NCI-H2227 treated with DMSO at 0.1 percent for 48 hours (cell line): ENCODE measurements around the gene TTC28.

ENCODE experiments used
- DNase-seq: peaks from one replicate; lab custom pipeline; 2025; lab: John Stamatoyannopoulos, UW

Gene TTC28

GRCh38 chr22:27986937-27987336, 692.7 kb downstream of the TTC28 start:
- no peak for DNase-seq

DNA sequence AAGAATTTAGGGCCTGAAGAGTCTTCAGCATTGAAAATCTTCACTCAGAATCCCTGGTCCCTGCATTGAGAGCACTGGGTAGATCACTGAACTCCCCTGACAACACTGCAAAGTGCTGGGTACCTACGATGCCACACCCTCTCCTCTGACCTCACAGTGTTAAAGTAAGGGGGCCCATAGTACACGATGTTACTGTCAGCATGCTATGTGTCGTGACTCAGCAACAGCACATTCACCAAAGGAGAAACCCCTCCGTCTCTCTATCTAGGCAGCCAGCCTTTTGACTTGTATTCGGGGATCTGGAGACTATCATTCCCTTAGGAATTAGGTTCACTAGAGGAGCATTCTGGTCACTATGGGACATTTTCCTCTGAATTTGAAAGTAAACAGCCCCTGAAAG, 693.2 kb downstream of the TTC28 start:
- DNase-seq = no peak

GRCh38 chr22:27985323-27986275, 694.0 kb downstream of the TTC28 start:
- no peak for DNase-seq

DNA sequence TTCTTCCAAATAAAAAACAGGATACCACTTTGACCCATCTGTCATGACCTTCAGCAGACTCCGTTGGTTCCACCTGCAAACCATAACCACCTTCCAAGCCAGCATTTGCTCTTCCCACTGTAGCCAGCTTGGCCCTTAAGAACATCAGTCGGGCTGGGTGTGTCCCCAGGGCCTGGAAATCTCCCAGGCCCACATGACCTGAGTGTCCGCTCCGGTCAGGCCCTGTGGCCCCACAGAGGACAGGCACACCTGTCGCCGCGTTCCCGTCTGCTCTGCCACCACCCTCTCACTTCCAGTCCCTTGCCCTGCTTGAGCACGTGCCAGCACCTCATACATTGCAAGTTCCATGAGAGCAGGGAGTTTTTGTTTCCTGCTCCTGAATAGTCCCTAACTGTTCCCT, 694.9 kb downstream of the TTC28 start:
- DNase-seq = no peak

DNA sequence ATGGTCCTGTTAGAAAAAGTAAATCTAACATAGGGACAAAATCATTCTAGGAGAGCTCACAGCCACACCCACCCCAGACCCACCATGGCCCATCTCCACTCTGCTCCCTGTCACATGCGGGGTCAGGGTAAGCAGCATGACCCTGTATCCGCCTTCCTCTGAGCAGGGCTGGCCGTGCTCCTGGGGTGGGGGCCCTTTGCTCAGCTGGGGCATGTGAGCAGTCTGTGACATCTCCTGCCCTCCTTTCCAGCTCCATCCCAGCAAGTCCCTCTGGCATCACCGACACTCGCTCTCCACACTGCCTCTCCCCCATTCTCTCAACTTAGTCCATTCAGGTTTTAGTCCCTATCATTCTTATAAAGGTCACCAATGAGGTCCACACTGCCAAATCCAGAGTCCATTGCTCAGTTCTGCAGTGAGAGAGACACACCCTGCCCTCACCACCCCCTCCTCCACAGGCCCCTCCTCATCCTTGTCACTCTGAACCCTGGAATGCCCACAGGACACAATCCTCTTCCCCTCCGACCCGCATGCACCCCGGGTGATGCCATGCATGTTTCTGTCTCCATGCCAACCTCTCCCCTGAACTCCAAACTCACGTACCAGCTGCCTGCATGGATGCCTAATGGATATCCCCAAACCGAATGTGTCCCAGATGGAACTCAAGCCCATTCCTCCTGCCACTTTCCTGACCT, 695.5 kb downstream of the TTC28 start:
- DNase-seq = no peak

DNA sequence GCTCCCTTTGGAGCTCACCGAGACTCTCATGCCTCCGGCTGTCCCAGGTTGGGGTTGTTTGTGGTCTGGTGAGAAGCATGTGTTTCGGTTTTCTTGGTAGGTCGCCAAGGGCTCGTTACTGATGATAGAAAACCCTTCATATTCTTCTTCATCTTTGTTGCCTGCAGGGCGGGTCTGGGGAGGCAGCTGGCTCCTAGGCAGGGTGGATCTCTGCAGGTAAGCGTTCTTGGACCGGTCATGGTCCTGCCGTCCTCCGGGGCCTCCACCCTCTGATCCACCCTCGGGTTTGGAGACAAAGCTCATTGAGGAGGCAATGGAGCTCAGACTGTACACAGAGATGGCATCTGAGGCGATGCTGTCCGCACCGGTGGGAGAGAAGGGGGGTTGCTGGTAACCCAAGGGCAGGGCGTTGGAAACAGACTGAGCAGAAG, 696.3 kb downstream of the TTC28 start:
- DNase-seq = no peak

DNA sequence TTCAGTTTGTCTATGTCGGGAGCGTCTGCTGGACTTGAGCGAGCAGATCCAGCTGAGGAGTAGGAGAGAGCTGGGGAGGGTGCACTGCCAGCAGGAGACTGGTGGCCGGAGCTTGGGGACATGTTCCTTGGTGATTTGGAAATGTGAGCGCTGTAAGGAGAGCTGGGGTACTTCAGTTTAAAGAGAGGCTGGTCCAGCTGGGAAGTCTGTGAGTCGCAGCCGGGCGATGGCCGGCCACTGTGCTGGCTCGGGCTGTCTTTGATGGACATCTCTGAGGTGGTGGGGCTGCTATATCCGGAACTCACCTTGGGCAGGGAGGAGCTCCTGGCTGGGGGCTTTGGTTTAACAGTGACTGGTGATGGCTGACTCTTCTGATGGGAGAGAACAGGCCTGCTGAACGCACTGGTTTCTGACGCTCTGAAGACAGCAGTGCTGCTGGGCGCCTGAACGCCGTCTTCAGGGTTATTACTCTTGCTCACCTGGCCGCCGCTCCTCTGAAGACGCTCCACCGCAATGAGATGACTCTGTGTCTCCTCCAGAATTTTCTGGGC, 696.9 kb downstream of the TTC28 start:
- DNase-seq = no peak

DNA sequence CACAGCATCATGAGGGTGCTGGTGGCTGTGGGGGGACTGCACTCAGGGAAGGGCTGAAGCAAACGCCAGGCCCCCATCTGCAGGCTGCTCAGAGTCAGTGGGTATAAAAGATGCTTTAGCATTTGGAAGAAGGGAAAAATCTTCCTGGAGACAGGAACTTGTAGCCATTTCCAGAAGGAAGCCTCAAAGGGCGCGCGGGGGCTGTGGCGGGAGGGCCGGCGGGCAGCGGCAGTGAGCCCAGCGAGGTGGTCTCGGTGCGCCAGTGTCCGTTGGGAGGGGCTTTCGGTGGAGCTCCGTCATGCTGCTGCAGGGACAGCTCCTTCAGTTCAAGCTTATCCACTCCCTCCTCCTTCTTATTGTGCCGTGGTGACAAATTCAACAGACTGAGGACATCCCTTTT, 697.5 kb downstream of the TTC28 start:
- DNase-seq = no peak

- no peak for DNase-seq
These were observed 699.1 kb downstream of the TTC28 start for GRCh38 chr22:27980424-27981148.

- DNase-seq = no peak
These were observed 700.8 kb downstream of the TTC28 start for GRCh38 chr22:27978802-27979201.

DNA sequence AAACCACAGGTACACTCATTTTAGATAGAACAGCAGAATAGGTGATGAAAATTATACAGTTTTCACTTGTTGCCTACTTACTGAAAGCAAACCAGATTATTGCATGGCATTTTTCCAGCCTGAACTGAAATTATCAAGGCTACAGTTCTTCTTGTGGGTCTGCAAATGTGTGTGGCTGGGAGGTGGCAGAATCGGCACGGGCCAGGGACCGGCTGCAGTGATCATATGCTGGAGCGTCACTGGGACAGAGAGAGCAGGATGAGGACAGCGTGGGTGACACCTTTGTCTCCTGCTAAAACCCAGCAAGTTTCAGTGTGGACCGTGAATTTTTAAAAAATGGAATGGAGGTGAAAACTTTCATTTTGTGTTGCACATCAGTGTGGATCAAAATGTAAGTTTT, 701.3 kb downstream of the TTC28 start:
- no peak for DNase-seq

DNA sequence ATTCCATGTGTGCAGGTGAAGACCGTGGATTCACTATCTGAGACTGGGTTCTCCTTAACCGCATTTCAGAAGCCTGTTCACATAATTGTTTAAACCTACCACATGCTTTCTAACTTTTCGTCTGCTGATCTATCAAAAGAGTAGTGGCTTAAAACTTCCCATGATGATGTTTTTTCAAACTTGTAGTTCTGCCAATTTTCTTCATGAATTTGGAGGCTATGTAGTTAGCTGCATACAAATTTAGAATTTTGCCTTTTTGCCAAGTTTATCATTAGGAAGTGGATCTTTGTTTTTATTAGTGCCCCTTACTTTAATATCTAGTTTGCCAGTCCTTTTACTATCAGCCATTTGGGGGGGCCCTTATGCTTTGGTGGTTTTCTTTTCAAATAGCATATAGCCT, 703.1 kb downstream of the TTC28 start:
- DNase-seq = no peak

GRCh38 chr22:27975381-27976013, 704.1 kb downstream of the TTC28 start:
- DNase-seq = no peak

DNA sequence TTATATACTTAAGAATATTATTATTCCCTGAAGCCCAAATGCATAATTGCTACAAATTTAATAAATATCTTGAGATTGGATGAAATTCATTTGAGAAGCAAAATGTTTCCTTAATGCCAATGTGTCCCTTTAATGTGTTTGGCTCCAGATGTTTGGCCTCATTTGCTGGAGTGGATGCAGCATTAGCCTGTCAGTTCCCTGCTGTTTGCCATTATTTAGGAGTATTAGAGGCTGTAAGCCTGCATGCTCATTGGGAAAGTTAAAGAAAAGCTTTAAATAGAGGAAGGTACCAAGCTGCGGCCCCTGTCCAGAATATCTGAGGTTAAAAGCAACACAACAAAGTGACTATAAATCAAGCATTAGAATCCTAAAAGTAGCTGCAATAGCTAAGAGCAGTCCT, 705.8 kb downstream of the TTC28 start:
- DNase-seq = peak; percentile 28

GRCh38 chr22:27972732-27973698, 706.6 kb downstream of the TTC28 start:
- DNase-seq = no peak

GRCh38 chr22:27971926-27972325, 707.7 kb downstream of the TTC28 start:
- no peak for DNase-seq

- no peak for DNase-seq
These were observed 708.9 kb downstream of the TTC28 start for GRCh38 chr22:27970596-27971220.

DNA sequence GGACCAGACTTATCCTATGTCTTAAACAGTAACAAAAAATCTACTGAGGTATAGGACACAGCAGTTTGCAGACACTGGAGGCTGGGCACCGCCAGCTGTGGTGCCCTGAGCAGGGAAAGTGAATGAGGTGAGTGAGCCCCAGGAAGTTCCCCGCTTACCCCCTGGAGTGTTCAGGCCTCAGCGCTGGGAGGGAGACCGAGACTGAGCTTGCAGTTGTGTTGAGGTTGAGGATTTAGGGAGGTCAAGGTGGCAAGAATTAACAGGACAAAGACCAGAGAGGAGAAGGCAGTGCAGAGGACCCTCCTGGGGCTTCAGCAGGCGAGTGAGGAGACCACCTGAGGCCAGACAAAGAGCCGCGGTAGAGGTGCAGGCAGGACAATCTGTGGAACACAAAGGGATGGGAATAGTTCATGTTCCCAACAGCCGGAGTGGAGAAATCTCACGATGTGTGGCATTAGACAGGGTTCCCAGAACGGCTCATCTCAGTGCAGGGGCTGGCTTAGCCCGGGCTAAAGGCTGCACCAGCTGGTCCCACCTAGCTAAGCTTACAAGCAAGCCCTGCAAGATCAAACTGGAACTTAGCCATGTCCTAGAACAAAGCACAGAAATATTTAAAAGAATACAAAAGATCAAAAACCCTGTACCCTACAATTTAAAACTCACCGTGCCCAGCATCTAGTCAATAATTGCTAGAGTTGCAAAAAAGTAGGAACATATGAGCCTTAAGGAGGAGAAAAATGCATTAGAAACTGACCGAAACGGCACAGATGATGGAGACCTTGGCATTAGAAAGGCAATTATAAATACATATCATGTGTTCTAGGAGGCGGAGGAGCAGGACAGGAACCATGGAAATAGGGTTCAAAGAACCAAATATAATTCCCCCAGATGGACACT, 713.2 kb downstream of the TTC28 start:
- no peak for DNase-seq
